ENCODE data around the gene NPAS4. TPM values are rescaled to one million over a fixed set of nuclear protein-coding genes. Genes with fewer than 3 reads are reported as not detected.
A peak's percentile ranks its signal among the peaks of the same experiment; 100 is the strongest.

The NPAS4 gene
- total RNA-seq (2016; rRNA removed; fragmentation: Illumina TruSeq; extraction: Trizol) (not detected in 2 replicates), polyA plus RNA-seq (2011; rRNA removed) (not detected in 2 replicates), polyA minus RNA-seq (2011; rRNA and poly(A)+ RNA removed; ENCODE audit: low replicate concordance) (0.51 TPM in 1 of 2 replicates, not detected in the other), Bru-seq, nascent RNA (not detected), BruChase-seq, experiment 1, labeled RNA remaining after a 6-hour chase (not detected), BruChase-seq, experiment 2, labeled RNA remaining after a 2-hour chase (not detected)
- total RNA-seq (2016; cell fraction: cytosol; rRNA removed; fragmentation: Illumina TruSeq; extraction: Trizol; ENCODE audit: low read depth) = not detected in 2 replicates
- total RNA-seq (2016; cell fraction: insoluble cytoplasmic fraction; rRNA removed; fragmentation: Illumina TruSeq; extraction: Trizol) = not detected in 2 replicates
- total RNA-seq (2016; cell fraction: membrane; rRNA removed; fragmentation: Illumina TruSeq; extraction: Trizol) = not detected in 2 replicates
- total RNA-seq (2016; cell fraction: nucleus; rRNA removed; fragmentation: Illumina TruSeq; extraction: Trizol) = not detected in 2 replicates
- not detected in 2 replicates for polyA plus RNA-seq (2011; cell fraction: cytosol; rRNA removed)
- polyA plus RNA-seq (2011; cell fraction: nucleus; rRNA removed) = not detected in 2 replicates
- polyA plus RNA-seq (2012) = not detected in 2 replicates
- not detected in 2 replicates for polyA plus RNA-seq (2016; cell fraction: cytosol; fragmentation: Illumina TruSeq; extraction: Trizol; ENCODE audit: low read depth)
- polyA plus RNA-seq (2016; cell fraction: insoluble cytoplasmic fraction; fragmentation: Illumina TruSeq; extraction: Trizol; ENCODE audit: low read depth) = not detected in 2 replicates
- polyA plus RNA-seq (2016; cell fraction: membrane; fragmentation: Illumina TruSeq; extraction: Trizol; ENCODE audit: low read depth) = not detected in 2 replicates
- polyA plus RNA-seq (2016; cell fraction: nucleus; fragmentation: Illumina TruSeq; extraction: Trizol; ENCODE audit: insufficient read depth, low read depth) = not detected in 2 replicates
- not detected in 2 replicates for polyA minus RNA-seq (2011; cell fraction: cytosol; rRNA and poly(A)+ RNA removed)
- not detected in 2 replicates for polyA minus RNA-seq (2011; cell fraction: nucleus; rRNA and poly(A)+ RNA removed)
- long read RNA-seq, experiment 1 = 0 reads
- long read RNA-seq, experiment 2 = 0 reads

DNA sequence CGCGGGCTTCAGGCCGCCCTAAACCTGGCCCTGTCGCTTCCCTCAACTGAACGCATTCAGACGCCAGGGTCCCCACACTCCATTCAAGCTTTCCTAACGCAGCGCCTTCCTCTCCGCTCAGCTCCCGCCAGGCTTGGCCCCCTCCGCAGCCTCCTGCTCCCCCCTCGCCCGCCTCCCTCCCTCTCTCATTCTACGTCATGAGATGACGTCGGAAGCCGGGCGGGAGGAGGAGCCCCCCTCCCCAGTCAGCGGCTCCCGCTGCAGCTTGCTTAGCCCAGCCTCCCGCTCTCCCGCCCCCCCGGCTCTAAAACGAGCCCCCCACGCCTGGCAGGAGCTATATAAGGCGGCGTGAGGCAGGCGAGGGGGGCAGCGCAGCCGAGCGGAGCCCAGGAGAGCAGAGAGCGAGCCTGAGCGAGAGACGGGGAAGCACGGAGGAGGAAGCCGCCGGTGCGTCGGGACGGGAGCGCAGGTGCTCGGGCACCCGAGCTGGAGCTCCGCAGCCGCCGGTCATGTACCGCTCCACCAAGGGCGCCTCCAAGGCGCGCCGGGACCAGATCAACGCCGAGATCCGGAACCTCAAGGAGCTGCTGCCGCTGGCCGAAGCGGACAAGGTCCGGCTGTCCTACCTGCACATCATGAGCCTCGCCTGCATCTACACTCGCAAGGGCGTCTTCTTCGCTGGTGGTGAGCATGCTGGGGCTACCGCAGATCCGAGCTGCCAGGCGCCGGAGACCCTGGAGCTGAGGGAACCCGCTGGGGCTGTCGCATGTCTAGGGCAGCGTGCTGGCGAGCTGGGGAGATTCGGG is at the start of gene NPAS4:
NPAS4 (plus strand) TSS at position 365 of the 806 bp plus-strand sequence; CDS start at position 510, 145 bp downstream.
- no TSS peak for BruUV-seq (replicated peaks)
- no peak within 1 kb of the TSS for H3K4me3 ChIP-seq (replicated peaks in 1 of 3; ENCODE audit: insufficient read depth in 1 of 3, low read depth in 2 of 3, low read length in 3 of 3)
- in situ Hi-C loops (cut with HindIII; ENCODE audit: extremely low pct_ligation_motif_present, low pct_unique_long_range_greater_than_20kb) = loop anchor here (25.0 kb wide), 1 partner anchor 416 kb away; the partner anchor contains the start of gene RCE1
- no peak within 1 kb of the TSS for H3K27ac ChIP-seq (ENCODE audit: extremely low read length, insufficient read depth, low read length)
- no peak for TF ChIP-seq FOXP1 (IDR thresholded peaks at IDR 0.05)
- TF ChIP-seq FOXP1 (CRISPR knock-in tag; IDR thresholded peaks at IDR 0.05) = no peak
- peak; percentile 18 for TF ChIP-seq TAF15 (IDR thresholded peaks at IDR 0.05; ENCODE audit: low read depth, low read length, poor library complexity, severe bottlenecking)
- H4K20me1 ChIP-seq (ENCODE audit: insufficient read depth, low read length) = peaks cover 17% of the 10 kb centered on the region; the same call in 1 of the 2 replicates
- H3K79me2 ChIP-seq (ENCODE audit: insufficient read depth, low read length) = no peaks in the 10 kb centered on the region
- CTCF ChIA-PET (ENCODE audit: low intra/inter-chr PET ratio, low total read pairs) = interaction anchor here (0.7 to 1.5 kb wide), 2 partner anchors 9 to 12 kb away, joined by 3 to 6 read pairs; no protein-coding TSS in a partner anchor
- no peaks in the 10 kb centered on the region for H3K9me3 ChIP-seq (ENCODE audit: low read length)
- H3K36me3 ChIP-seq (replicated peaks in 1 of 2; ENCODE audit: control insufficient read depth in 1 of 2, insufficient read depth in 2 of 2, low read length in 2 of 2) = no peaks in the 10 kb centered on the region
- POLR2A ChIA-PET = interaction anchor here (0.9 to 1.4 kb wide), 7 partner anchors 18 to 132 kb away, joined by 3 to 11 read pairs (median 5); partner anchors contain the start of genes DPP3, MRPL11, PELI3 and YIF1A
- ATAC-seq (no peak), DNase-seq (ENCODE audit: low spot score) (no peak), FAIRE-seq (no peak)
- H2AFZ ChIP-seq (ENCODE audit: low read length) = no peak within 1 kb of the TSS
- no peak within 1 kb of the TSS for H3K9ac ChIP-seq (ENCODE audit: insufficient read depth, low read depth, low read length)
- WGBS (ENCODE audit: low lambda C conversion rate) = 76% methylated on average over 62 of the region's 71 CpGs
- no peak within 1 kb of the TSS for H3K4me2 ChIP-seq (ENCODE audit: low read depth, low read length)
- H3K4me1 ChIP-seq (ENCODE audit: insufficient read depth, low read length) = no peaks in the 10 kb centered on the region
- peaks cover 0 to 8% of the 10 kb centered on the region in 2 experiments; a peak in 1 of 5 replicates for H3K27me3 ChIP-seq (ENCODE audit: control insufficient read depth in 1 of 2, insufficient read depth in 2 of 2, low read length in 2 of 2)
- intact Hi-C loops (cut with micrococcal nuclease; ENCODE audit: unreplicated experiment) = no loop called here

Data from HepG2 (cell line).